Head of caudate nucleus (tissue), 42 donors: ENCODE data around the gene ZC3H7A.

ENCODE experiments used
- DNase-seq, 42 donors: peaks; one replicate each; pipeline versions ENCODE4 v3.0.0 to v3.0.0-alpha.2; 2020 to 2021; ENCODE audit warnings: mixed read lengths in 7 of 42
- intact Hi-C: fragments of 100-400 bp; cut with DNase I; formaldehyde crosslinking; loops from one replicate; pipeline ENCODE4 v1.15.0; 2022

ZC3H7A gene

DNA sequence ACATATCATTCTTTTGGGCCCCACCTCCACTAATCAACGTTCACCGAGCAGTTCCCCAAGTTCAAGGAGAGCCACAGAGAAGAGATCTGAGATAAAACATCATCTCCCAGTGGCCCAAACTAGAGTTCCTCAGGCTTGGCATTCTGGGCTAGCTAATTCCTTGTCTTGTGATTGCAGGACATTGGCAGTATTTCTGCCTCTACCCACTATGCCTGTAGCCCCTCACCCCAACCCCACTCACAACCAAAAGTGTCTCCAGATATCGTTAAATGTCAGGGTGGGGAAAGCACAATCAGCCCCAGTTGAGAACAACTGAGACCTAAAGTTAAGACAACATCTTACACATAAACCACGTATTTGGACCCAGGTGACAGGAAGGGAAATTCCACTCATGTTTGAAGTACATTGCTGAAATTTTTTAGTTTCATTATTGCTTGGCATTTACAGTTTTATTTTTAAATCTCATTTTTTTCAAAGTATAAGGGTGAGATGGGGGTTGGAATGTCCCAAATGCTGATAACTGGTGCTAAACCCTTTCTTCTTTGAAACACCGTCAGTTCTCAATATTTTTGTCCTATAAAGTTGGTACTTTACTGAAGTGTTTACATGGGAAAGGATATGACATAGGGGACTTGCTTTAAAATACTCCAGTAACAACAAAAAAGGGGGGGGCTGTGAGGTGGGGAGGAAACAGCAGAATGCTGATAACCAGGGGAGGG, 13.6 kb downstream of the ZC3H7A start:
- intact Hi-C loops = no loop called here
- no peak for DNase-seq

DNA sequence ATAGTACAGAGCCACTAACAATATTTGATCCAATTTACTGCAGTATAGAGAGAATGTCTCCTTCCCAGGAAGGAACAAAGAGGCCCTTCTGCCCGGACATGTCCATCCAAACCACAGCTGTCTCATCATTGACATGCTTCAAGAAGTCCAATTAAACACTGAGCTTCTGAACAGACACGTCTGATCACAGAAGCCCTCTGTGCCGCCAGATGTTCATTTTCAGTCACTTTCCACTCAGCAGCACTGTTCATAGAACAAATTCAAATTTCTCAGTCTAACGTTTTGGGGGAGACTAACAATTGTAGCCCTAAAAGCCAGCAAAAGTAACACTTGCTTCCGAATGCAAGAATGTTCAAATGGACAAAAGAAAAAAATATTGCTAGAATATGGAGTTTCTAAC, 15.3 kb downstream of the ZC3H7A start:
- intact Hi-C loops = no loop called here
- peak in 41 of 42 donors; percentile 11 to 84 (median 60) for DNase-seq

DNA sequence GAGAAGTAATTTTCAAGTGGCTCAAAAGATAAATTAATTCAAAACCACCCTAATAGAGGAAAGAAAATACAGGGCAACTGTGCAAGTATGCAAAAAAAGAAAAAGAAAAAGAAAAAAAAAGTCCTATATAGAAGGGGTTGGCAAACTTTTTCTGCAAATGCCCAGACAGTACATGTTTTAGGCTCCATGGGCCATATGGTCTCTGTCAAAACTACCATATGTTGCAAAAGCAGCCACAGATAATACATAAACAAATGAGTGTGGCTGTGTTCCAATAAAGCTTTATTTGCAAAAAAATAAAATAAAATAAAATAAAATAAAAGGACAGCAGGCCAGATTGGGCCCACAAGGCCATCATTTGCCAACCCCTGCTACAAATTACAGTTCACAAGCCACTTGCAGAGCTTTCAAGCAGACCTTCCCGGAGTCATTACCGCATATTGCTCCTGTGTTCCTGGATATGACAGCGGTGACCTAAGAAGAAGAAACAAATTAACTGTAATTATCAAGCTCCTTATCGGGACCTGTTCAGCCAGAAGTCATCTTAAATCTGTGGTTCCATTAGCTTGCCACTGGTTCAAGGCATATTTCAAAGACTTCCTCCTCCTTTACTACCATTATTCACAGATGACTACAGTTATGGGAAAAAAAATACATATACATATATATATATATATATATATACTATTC, 15.9 kb downstream of the ZC3H7A start:
- no peak for DNase-seq
- intact Hi-C loops = no loop called here

DNA sequence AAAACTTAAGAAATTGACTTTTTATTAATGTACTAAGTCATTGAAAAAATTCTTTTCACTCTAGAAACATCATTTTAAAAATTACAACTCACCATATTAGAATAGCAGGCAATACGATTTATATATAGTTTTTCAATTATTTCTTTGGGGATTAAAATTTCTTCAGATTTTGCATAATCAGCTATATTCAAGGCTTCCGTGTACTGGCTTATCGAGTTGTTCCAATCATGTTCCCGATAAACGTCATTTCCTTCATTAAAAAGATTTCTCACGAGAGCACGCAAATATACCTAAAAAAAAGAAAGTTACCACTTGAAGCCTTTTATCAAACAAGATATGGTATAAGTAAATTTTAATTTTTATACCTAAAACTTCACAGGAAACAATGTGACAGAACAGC, 18.0 kb downstream of the ZC3H7A start:
- intact Hi-C loops = no loop called here
- DNase-seq = no peak

DNA sequence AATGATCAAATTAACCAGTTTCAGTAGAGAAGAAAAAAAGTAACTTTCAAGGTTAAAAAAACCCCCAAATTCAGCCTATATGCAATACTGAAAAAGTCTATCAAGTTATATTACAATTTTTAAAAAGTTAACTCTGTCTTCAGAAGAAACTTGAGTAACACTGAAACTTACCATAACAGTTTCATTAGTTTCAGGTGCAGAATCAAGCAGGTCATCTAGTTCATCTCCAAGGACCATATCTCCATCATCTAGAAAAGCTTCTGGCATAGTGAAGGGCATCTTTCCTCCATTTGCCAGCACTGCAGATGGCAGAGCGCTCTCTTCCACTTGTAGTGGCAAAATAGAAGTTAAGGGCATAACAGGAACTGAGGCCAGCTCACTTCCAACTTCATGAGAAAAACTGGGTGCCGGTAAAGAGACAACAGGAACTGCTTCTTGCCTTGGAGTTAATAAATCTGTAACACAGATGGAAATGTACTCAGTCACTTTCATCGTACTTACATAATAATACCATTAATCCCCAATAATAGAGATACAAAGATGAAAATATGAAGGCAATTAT, 22.9 kb downstream of the ZC3H7A start:
- intact Hi-C loops = no loop called here
- DNase-seq = peak in 2 of 42 donors; percentile 13

DNA sequence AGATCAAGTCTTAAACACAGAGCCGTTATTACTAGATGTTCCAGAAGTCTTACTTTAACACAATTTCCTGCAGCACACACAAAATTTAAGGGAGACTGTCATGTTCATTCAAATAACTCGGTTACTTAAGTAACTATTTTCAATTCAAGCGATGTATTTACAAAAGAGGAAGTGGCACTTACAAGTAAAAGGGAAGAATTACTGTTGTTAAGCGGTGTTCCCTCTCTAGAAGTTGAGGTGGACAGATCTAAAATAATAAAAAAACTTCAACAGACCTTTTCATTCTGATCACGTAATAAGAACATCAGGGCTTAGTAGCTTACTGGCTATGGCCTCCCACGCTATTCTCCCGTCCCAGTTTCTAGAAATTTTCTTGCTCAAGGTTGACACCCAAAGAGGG, 28.2 kb downstream of the ZC3H7A start:
- peak in 5 of 42 donors; percentile 15 to 33 (median 25) for DNase-seq
- intact Hi-C loops = no loop called here

DNA sequence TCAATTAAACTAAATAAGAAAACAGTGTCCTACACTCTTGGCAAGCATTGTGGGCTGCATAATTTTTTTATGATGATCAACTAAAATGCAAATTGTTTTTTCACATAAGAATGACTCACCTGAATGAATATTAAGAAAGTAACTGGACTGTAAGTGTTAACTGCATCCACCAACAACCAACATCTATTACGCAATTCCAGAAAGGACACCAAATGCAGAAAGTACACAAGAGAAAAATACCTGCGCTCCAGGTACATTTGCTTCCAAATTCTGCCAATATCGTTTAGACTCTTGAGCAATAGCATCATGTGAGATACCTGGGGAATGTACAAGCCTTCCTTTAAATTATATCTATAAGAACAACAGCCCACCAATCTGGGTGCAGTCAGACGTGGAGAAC, 34.6 kb downstream of the ZC3H7A start:
- peak in 2 of 42 donors; percentile 5 to 6 for DNase-seq
- intact Hi-C loops = no loop called here

DNA sequence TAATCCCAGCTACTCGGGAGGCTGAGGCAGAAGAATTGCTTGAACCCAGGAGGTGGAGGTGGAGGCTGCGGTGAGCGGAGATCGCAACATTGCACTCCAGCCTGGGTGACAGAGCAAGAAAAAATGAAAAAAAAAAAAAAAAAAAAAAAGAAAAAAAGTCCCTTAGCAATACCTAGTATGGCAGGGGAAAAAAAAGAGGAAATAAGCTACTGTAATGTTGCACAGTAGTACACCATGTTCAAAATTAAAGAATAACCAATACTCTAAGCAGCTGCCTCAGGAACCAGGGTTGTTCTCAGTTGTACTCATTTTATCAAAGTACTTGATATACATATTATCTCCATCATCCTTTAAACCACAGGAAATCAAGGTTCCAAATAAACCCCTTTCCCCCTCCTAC, 37.1 kb downstream of the ZC3H7A start:
- DNase-seq = peak in 1 of 42 donors; percentile 28
- intact Hi-C loops = no loop called here

DNA sequence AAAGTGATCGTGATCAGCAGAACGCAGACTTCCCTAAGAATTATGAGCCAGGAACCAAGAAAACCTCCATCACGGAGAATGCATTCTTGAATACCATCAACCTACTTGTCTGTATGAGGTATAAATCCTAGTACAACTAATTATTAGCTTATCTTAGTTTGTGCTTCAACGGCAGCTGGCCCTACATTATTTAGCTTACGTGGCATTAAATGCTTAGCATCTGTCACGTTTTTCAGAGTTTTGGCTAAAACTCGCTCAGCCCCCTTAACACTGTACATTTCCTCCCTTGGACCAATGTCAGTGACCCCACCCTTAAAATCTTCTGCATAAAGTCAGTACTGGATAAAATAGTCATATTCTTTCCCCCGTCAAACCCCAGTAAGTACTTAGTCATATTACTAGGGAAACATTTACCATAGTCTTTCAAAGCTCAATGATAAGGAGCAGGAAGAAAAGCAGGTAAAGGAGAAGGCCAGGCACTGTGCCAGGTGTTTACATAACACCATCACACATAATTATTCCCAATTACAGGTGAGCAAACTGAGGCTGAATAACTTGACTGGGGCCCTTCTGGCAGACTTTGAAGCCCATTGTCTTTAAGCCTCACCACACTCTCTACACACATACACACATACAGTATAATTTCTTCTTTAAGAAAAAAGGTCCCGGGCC, 37.8 kb downstream of the ZC3H7A start:
- DNase-seq = peak in 1 of 42 donors; percentile 13

DNA sequence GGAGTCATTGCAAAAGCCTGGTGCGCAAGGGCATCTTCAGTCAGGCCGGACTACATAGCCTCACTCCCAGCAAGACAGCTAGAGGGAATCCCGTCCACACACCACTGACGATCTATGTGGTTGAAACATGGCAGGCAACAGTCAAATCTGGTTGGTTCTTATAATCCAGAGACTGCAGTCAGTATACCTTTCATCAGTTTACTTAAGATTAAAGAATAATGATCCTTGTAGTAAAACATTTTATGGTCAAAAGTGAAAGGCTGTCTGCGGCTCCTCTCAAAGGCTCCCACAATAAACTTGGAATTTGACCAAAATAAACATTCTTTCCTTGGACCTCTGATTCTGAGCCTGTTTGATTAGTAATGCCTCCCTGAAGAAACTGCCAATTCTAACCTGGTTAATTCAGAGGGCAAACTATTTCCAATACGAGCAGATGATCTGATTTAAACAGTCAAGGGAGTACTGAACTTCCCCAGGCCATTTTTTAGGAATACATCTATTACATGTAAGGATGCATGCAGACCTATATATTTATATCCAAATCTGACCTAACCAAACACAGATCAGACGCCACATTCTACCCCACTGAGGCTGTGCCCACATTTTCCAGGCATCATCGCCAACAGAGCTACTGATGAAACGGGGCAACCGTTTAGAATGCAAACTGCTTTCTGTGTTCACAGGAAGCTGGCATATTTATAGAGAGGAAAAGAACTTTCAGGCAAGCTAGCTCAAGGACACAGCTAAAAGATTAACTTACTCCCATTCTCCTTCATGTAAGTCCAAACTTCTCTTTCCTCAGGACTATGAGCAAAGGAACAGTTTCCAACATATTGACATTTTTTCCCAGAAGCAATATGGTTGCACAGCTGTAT, 39.1 kb downstream of the ZC3H7A start:
- intact Hi-C loops = no loop called here
- DNase-seq = peak in 1 of 42 donors; percentile 33

More for the DNA sequence above, 37.8 kb downstream of the ZC3H7A start:
- intact Hi-C loops = no loop called here

DNA sequence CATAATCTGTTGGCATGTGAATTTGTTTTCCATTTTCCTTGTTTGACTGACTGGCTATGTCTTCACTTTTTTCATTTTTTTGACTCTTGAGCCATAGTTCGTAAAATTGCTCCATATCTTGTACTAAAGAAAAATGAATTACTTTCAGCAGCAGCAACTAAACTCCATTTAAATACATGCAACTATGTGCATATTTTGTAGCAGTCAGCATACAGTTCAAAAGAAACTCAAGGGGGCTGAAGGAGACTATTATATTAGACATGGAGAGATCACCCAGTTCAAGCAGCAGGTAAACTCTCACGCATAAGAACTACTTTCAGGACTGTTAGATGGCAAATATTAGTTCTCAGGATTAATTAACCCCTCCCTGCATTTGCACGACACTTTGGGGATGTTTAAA, 40.8 kb downstream of the ZC3H7A start:
- intact Hi-C loops = no loop called here
- no peak for DNase-seq

DNA sequence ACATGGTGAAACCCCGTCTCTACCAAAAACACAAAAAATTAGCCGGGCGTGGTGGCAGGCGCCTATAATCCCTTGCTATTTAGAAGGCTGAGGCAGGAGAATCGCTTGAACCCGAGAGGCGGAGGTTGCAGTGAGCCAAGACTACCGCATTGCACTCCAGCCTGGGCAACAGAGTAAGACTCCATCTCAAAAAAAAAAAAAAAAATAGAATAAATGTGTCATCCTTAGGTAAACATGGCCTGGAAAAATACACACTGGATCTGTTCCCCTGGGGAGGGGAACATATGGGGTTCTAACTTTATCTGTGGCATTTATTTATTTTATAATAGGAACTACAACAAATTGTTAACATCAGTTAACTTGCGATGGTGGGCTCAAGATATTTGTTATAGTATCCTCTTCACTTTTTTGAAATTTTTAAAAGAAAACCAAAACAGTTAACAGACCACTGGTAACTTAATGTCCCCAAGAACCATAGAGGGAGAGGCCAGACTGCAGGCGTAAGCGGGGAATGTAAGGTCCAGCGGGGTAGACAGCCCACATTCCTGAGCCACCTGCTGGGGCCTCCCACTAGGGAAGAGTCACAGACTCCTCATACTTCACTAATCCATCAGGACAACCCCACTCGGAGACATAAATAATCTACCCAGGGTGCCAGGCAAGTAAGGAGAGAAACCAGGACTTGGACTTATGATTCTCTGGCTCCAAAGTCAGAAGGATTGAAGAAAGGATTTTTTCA, 41.9 kb downstream of the ZC3H7A start:
- DNase-seq = no peak
- intact Hi-C loops = no loop called here

DNA sequence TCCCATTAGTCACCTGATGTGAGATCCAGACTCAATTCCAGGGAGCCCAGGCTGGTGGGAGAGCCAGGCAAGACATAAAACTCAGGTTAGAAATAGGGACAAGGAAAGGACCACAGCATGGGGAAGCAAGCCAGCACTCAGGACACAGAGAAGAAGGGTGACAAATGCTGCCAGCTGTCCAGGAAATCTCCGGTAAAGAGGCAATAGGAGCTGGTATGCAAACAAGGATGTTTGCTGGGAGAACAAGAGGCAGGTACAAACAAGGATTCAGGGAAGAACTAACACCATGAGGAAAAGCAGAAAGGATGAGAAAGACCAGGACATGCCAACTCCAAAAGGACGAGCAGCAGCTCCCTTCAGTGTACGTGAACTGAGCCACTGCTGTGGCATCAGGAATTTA, 44.2 kb downstream of the ZC3H7A start:
- intact Hi-C loops = no loop called here
- no peak for DNase-seq

DNA sequence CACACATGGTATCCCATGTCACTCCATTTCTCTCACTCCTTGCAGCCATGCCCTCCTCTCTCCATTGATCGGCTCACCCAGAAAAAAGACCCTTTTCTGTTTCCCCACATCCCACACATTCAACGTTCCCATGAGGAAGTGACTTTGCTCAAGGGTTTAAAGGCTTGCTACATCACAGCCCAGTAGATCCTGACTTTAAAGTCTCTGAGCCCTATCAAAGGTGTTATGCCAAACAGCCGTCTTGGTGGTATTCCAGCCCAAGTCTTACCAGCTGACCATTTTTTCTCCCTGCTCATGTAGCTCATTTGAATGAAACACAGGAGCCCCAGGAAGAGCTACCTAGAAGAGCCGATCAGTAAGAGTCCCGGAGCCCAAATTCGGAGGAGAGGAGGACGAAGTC, 47.0 kb downstream of the ZC3H7A start:
- peak in 1 of 42 donors; percentile 29 for DNase-seq
- intact Hi-C loops = no loop called here

DNA sequence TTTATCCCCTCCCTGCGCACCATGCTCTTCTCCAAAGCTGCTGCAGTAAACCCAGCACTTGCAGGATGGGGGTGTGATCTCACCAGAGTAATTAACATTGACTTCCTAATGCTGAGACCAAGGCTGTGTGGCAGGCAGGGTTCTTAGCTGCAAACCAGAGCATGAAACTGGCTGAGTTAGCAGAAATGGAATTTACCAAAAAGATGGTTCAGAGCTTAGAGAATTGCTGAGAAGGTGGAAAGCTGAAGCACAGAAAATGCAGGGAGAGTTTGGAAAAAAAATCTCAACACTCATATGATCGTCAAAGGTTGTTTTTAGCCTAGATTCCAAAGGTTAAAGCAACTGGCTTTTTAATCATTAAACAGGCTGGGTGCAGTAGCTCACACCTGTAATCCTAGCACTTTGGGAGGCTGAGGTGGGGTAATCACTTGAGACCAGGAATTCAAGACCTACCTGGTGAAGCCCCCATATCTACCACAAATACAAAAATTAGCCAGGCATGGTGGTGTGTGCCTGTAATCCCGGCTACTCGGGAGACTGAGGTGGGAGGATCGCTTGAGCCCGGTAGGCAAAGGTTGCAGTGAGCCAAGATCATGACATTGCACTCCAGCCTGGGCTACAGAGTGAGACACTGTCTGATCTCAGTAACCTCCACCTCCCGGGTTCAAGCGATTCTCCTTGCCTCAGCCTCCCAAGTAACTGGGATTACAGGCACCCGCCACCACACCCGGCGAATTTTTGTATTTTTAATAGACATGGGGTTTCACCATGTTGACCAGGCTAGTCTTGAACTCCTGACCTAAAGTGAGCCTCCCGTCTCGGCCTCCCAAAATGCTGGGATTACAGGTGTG, 48.4 kb downstream of the ZC3H7A start:
- intact Hi-C loops = no loop called here
- DNase-seq = peak in 8 of 42 donors; percentile 25 to 61 (median 35)

DNA sequence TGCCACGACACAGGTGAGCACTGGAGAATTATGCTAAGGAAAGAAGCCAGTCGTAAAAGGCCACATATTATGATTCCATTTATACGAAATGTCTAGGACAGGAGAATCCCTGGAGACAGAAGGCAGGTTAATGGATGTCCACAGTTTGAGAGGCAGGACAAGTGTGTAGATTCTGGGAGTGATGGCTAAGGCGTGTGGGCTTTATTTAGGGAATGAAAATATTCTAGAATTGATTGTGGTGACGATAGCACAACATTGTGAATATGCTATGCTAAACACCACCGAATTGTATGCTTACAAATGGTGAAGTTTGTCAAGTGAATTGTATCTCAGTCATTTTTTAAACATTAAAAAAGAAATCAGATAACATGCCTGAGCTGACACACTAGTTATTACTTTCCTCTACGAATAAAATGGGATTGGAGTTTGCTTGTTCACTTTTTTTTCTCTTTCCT, 49.1 kb downstream of the ZC3H7A start:
- intact Hi-C loops = no loop called here

DNA sequence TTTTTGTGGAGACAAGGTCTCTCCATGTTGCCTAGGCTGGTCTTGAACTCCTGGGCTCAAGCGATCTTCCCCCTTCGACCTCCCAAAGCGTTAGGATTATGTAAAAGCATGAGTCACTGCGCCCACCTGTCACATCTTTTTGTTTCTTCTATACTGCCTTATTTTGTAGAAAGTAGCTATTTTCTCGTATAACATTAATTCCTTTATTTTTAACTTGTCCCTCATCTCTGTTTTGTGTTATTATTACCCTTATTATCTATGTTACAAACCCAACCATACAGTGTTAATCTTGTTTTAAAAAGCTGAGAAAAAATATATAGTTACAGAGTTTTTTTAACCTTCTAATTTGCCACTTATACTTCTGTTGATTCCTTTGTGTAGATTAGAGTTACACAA, 53.0 kb downstream of the ZC3H7A start:
- intact Hi-C loops = no loop called here
- DNase-seq = no peak

More for the DNA sequence above, 49.1 kb downstream of the ZC3H7A start:
- DNase-seq = no peak
